Measurements from ENCODE around the gene GALR3.

- TF ChIP-seq EZH2 (IDR thresholded peaks at IDR 0.05; ENCODE audit: insufficient read depth, poor library complexity, severe bottlenecking) (no peak), EZH2phosphoT487 (IDR thresholded peaks at IDR 0.05; ENCODE audit: insufficient read depth, low read depth) (no peak)
Observed at GRCh38 chr22:37843741-37844089, 20.5 kb downstream of the GALR3 start.

Measured in GM23248 (cell line).